Hematopoietic multipotent progenitor cell treated with erythropoietin and hydrocortisone succinate and interleukin-3 and kit ligand, for 6 days (in vitro differentiated cells): ENCODE results near the gene HLA-DRA.
"Not testable (repeated sequence)": the region's sequence is repeated elsewhere in the genome, so short reads cannot be mapped to it uniquely, and the experiment has no call there.

Experiments
- DNase-seq: peaks from one replicate; pipeline ENCODE4 v3.0.0-alpha.2; 2015

Gene HLA-DRA

GRCh38 chr6:32432050-32432450, 7.6 kb upstream of the HLA-DRA start:
- DNase-seq, result peak; percentile 68

GRCh38 chr6:32433950-32434349, 5.7 kb upstream of the HLA-DRA start:
- not testable (repeated sequence) for DNase-seq

DNA sequence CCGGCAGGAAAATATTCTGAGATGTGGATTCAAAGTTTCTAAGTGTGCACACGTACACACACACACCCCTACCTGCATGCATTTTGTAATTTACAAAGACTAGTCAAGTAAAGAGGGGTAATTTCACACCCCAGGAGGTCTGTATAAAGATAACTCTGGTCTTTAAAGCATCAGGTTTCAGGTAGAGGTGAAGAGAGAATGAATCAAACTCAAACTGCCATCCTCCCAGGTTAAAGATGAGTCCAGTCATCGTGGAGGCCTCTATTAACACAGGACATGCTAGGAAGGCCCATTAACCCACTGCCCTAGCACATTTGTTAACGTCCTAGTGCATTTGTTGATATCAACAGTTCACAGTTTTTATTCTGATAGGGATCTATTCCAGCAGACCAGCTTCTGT, 3.5 kb upstream of the HLA-DRA start:
- DNase-seq, result no peak

- peak; percentile 71 for DNase-seq
These were observed 2.5 kb upstream of the HLA-DRA start for GRCh38 chr6:32436995-32437836.

DNA sequence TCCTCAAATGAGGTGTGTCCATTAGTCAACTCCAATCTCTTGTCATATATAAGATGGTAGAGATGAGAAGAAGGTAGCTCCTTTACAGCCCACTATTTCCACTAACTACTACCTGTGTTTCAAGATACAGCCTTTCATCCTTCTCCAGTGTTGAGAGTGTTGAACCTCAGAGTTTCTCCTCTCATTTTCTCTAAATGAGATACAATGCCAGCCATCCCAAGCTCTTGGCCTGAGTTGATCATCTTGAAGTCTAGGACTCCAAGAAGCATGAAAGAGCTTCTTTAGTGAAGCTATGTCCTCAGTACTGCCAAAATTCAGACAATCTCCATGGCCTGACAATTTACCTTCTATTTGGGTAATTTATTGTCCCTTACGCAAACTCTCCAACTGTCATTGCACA, 548 bp upstream of the HLA-DRA start:
- no peak for DNase-seq

- DNase-seq, result no peak
These were observed 2.6 kb downstream of the HLA-DRA start for GRCh38 chr6:32442243-32442667.

- no peak for DNase-seq
These were observed 3.4 kb downstream of the HLA-DRA start for GRCh38 chr6:32442977-32443552.

GRCh38 chr6:32444433-32444832, 4.7 kb downstream of the HLA-DRA start:
- DNase-seq, result no peak

DNA sequence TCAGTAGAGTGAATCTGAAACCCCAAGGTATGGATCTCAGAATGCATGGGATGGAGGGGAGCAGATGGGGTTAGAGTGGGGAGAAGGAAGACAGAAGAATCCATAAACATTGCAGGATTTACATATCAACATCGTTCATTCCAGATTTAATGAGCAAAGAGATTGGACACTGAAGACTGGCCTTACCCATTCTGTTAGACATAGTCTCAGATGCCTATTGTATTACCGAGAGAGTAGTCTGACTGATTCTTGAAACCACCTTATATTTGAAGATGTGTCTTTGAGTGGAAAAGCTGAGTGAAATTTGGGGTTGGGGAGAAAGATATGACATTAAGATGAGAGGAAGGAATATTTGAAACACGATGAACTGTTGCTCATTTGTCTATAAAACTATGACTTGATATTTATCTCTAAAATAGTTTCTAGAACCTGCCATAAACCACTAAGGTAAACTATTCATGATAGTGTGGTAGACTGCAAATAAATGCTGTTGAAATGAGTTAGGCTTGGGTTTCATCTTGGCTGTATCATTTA, 5.7 kb downstream of the HLA-DRA start:
- no peak for DNase-seq

DNA sequence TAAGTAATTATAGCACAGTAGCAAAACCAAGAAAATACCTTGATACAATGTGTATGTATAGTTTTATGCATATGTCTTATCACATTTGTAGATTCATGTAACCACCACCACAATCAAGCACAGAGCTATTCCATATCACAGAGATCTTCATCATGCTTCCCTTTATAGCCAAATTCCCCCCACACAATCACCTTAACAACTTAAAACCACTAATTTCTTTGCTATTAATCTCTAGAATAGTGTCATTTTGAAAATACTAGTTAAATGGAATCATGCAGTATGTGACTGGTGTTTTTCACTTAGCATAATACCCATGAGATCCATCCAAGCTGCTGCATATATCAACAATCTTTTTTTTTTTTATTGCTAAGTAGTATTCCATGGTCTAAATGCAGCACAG, 8.2 kb downstream of the HLA-DRA start:
- no peak for DNase-seq

GRCh38 chr6:32449088-32449736, 9.5 kb downstream of the HLA-DRA start:
- DNase-seq, result no peak

GRCh38 chr6:32457054-32457453, 17.4 kb downstream of the HLA-DRA start:
- DNase-seq, result no peak

DNA sequence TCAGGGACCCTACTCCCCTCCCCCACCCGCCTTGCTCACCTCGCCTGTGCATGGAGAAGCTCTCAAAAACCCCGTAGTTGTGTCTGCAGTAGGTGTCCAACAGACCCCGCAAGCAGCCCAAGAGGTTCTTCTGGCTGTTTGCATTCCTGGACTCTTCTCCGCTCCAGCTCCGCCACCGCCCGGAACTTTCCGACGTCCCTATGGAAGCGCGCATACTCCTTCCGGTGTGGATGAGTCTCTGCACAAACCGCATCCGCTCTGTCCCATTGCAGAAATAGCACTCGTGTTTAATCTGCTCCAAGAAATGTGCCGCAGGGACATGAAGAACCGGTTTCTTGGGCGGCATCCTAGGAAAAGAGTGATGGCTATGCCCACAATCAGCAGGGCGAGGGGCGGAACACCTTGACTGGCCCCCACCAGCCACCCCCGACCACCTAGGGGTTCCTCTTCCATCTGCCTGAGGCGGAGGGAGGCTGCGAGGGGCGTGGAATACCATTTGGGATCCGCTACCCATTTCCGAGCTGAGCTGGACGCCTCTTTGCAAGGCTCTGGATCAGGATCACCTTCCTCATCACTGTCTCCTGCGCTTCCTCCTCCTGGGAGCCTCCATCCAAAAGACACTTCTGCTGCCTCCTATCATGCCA, 20.2 kb downstream of the HLA-DRA start:
- DNase-seq, result no peak

DNA sequence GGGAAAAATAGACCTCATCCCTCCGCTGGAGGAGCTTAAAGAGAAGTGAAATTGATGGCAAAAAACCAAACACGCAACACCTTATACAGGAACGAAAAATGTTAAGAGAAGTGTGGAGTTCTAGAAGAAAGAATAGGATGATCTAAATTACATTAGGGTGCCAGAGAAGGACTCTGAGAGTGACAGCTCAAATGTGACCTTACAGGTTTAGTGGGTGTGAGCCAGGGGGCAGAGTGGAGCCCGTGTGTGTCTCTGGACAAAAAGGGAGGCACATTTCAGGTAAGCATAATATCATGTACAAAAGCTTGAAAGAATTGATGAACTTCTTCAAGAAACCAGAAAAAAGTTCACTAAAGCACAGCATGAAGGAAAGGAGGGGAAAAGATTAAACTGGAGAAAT, 20.8 kb downstream of the HLA-DRA start:
- no peak for DNase-seq

- DNase-seq, result no peak
These were observed 21.8 kb downstream of the HLA-DRA start for GRCh38 chr6:32461493-32461892.

GRCh38 chr6:32462609-32463008, 22.9 kb downstream of the HLA-DRA start:
- DNase-seq, result no peak

DNA sequence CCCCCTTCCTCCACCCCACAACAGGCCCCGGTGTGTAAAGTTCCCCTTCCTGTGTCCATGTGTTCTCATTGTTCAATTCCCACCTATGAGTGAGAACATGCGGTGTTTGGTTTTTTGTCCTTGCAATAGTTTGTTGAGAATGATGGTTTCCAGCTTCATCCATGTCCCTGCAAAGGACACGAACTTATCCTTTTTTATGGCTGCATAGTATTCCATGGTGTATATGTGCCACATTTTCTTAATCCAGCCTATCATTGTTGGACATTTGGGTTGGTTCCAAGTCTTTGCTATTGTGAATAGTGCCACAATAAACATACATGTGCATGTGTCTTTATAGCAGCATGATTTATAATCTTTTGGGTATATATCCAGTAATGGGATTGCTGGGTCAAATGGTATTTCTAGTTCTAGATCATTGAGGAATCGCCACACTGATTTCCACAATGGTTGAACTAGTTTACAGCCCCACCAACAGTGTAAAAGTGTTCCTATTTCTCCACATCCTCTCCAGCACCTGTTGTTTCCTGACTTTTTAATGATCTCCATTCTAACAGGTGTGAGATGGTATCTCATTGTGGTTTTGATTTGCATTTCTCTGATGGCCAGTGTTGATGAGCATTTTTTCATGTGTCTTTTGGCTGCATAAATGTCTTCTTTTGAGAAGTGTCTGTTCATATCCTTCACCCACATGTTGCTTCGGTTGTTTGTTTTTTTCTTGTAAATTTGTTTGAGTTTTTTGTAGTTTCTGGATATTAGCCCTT, 28.2 kb downstream of the HLA-DRA start:
- not testable (repeated sequence) for DNase-seq

DNA sequence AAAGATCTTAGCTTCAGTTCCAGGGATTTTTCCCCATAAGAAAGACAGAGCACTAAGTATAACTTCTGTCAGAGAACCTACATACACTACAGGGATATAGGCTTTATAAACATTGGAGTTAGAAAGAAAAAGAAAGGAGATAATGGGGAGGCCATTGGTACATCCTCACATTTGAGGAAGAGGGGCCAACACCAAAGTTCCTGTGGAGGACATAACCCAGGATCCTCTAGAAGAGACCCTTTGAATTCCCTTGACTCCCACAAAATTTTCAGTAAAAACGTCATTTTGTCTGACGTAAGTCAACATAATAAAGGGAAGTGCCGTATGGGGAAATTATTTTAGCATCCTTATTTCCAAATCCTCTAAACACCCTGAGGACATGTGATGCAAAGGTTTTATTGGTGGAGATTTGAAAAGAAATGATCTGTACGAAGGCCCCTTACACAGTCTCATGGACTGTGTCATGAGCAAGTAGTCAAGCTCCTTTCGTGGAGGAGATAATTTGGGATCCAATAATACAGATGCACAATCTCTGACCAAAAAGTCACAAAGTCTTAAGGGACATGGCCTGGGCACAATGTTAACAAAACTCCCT, 33.2 kb downstream of the HLA-DRA start:
- peak; percentile 3 for DNase-seq

- peak; percentile 5 for DNase-seq
These were observed 34.0 kb downstream of the HLA-DRA start for GRCh38 chr6:32473376-32474348.

- DNase-seq, result no peak
These were observed 35.9 kb downstream of the HLA-DRA start for GRCh38 chr6:32475392-32476206.
